ENCODE data around the gene USE1. TPM values are rescaled to one million over a fixed set of nuclear protein-coding genes. Genes with fewer than 3 reads are reported as not detected.
A peak's percentile ranks its signal among the peaks of the same experiment; 100 is the strongest.

USE1 gene
- total and polyA plus RNA-seq, 2 of the 4 experiments (the other 2 are of a cell fraction), result 17.2 to 24.2 TPM

- Histone ChIP-seq H4K5ac (ENCODE audit: low read depth, low read length) (no peak overlapping the region), H2BK15ac (ENCODE audit: low read depth, low read length) (no peak overlapping the region), H4K20me1 (ENCODE audit: insufficient read depth, low read length) (0 out of 2 replicates have a peak, but pooled peaks cover 4% of the 10 kb centered on the region), H3K56ac (ENCODE audit: extremely low read depth, insufficient read depth, low read length) (no peak overlapping the region; the same call in 1 of the 2 replicates), H3K36me3 (ENCODE audit: control insufficient read depth, insufficient read depth, low read length) (no peaks in the 10 kb centered on the region), H3K4me3 (ENCODE audit: insufficient read depth, low read depth, low read length) (no peak overlapping the region), H2AK9ac (replicated peaks; ENCODE audit: low read depth, low read length, poor library complexity) (peak overlapping the region; percentile 85), H3K23ac (ENCODE audit: low read depth, low read length) (no peak overlapping the region; the same call in 1 of the 2 replicates), H3K18ac (ENCODE audit: low read depth, low read length) (no peak overlapping the region), H4K8ac (ENCODE audit: low read depth in 2 of 2, low read length in 2 of 2) (peak overlapping the region in 1 of 2 experiments; percentile 74; a peak in 1 of 4 replicates), H2BK5ac (ENCODE audit: low read depth, low read length, poor library complexity, severe bottlenecking) (no peak overlapping the region), H3K27me3 (ENCODE audit: control insufficient read depth, insufficient read depth, low read length) (no peaks in the 10 kb centered on the region), H3K14ac (replicated peaks; ENCODE audit: low read depth, low read length) (no peak overlapping the region), H2AFZ (replicated peaks; ENCODE audit: low read length, poor library complexity) (peak overlapping the region; percentile 89), H2AK5ac (ENCODE audit: low read depth, low read length) (peak overlapping the region; percentile 73), H3K9me1 (ENCODE audit: insufficient read depth, low read length) (peaks cover 4% of the 10 kb centered on the region), H2BK20ac (ENCODE audit: low read depth, low read length) (no peak overlapping the region), H3K4me2 (ENCODE audit: low read depth, low read length) (no peak overlapping the region), H3K9me3 (ENCODE audit: control insufficient read depth, insufficient read depth, low read length) (peaks cover 10% of the 10 kb centered on the region), H3K27ac (ENCODE audit: insufficient read depth, low read length) (no peak overlapping the region), H3K4me1 (ENCODE audit: control insufficient read depth, insufficient read depth, low read length) (no peaks in the 10 kb centered on the region), H3K9ac (ENCODE audit: low read depth, low read length) (no peak overlapping the region), H4K91ac (ENCODE audit: insufficient read depth, low read depth, low read length) (no peak overlapping the region), H2BK120ac (ENCODE audit: low read depth, low read length) (no peak overlapping the region), H3K79me1 (ENCODE audit: low read depth in 1 of 2, low read length in 2 of 2) (no peaks in the 10 kb centered on the region; a peak in 1 of 4 replicates), H3K4ac (ENCODE audit: low read depth, low read length) (no peak overlapping the region)
- ChIA-PET CTCF (no interaction called here), POLR2A (ENCODE audit: unreplicated experiment) (no interaction called here)
- no TSS peak for BruUV-seq (replicated peaks)
- DNase-seq, result peak; percentile 64
- WGBS, 2 experiments (ENCODE audit: extremely low coverage in 2 of 2, insufficient read length in 1 of 2), result 16% methylated on average over 12 of the region's 15 CpGs; no CpG with 5 or more reads in 1 of the 2 experiments
- in situ Hi-C loops (cut with MboI; ENCODE audit: low sequenced_read_pairs) (no loop called here), dilution Hi-C loops (cut with HindIII; ENCODE audit: low sequenced_read_pairs, unreplicated experiment) (no loop called here), intact Hi-C loops (cut with micrococcal nuclease) (no loop called here)
- peak; percentile 98 for ATAC-seq (ENCODE audit: low read depth)
- TF ChIP-seq CTCF (conservative IDR thresholded peaks at IDR 0.05; ENCODE audit: low read depth, low read length), result peak; percentile 74
- no peak for TF ChIP-seq FOS (IDR thresholded peaks at IDR 0.05; ENCODE audit: low read depth, low read length)
- TF ChIP-seq SMC3 (IDR thresholded peaks at IDR 0.05; ENCODE audit: low read depth, low read length), result peak; percentile 68
- TF ChIP-seq RAD21 (IDR thresholded peaks at IDR 0.05; ENCODE audit: low read length), result peak; percentile 55
- peak; percentile 28 for TF ChIP-seq RCOR1 (IDR thresholded peaks at IDR 0.05; ENCODE audit: insufficient replicate concordance, low read length)
Observed at GRCh38 chr19:17260842-17261325, 45.7 kb downstream of the USE1 start.

Data from IMR-90 (cell line).